H1 (cell line): ENCODE results near the gene DPEP2NB.

Experiments used
- CTBP2 ChIP-seq: IDR thresholded peaks from 2 replicates; pipeline ENCODE4 v1.7.0; 2011; ENCODE audit warnings: borderline replicate concordance, mild to moderate bottlenecking, moderate library complexity, mixed read lengths, low read length; ENCODE audit not compliant: insufficient read depth, insufficient read length
- EP300 ChIP-seq, 2 experiments: IDR thresholded peaks; 1 replicate in 1 of 2; 2 replicates in 1 of 2; pipeline ENCODE4 v1.6.1; 2011 to 2012; ENCODE audit warnings: low read depth in 2 of 2, low read length in 2 of 2, mild to moderate bottlenecking in 2 of 2, borderline replicate concordance in 1 of 2, inconsistent platforms in 1 of 2, moderate library complexity in 1 of 2
- JUN ChIP-seq: IDR thresholded peaks from 2 replicates; pipeline ENCODE4 v1.6.1; 2011; ENCODE audit warnings: low read depth, mild to moderate bottlenecking, improper control_type of control experiment, low read length
- MAFK ChIP-seq: IDR thresholded peaks from 2 replicates; pipeline ENCODE4 v1.6.1; 2012; ENCODE audit warnings: low read depth, mild to moderate bottlenecking, improper control_type of control experiment, low read length
- POLR2A ChIP-seq, 2 experiments: IDR thresholded peaks; 1 replicate in 1 of 2; 2 replicates in 1 of 2; pipeline ENCODE4 v1.6.1; 2011; ENCODE audit warnings: low read depth in 2 of 2, low read length in 2 of 2, mild to moderate bottlenecking in 2 of 2; ENCODE audit errors: control extremely low read depth in 1 of 2
- SUZ12 ChIP-seq: fragments of 200-600 bp; sonication (generic); IDR thresholded peaks from 2 replicates; pipeline ENCODE4 v1.6.1; 2012; ENCODE audit warnings: mild to moderate bottlenecking, inconsistent platforms, low read length, moderate library complexity, mixed read lengths
- TAF1 ChIP-seq: IDR thresholded peaks from 2 replicates; pipeline ENCODE4 v1.6.1; 2011; ENCODE audit warnings: mild to moderate bottlenecking, low read depth, low read length
- TCF12 ChIP-seq: IDR thresholded peaks from 2 replicates; pipeline ENCODE4 v1.6.1; 2011; ENCODE audit warnings: low read depth, mild to moderate bottlenecking, low read length
- TF ChIP-seq, protein P1 (sequence below), 3 experiments: IDR thresholded peaks; 1 replicate in 2 of 3; 2 replicates in 1 of 3; pipeline versions ENCODE4 v1.5.1 to v1.6.1; 2011; ENCODE audit warnings: low read length in 3 of 3, mild to moderate bottlenecking in 3 of 3, inconsistent platforms in 2 of 3, low read depth in 1 of 3, moderate library complexity in 1 of 3; ENCODE audit not compliant: insufficient read depth in 1 of 3; ENCODE audit errors: control extremely low read depth in 1 of 3

DNA sequence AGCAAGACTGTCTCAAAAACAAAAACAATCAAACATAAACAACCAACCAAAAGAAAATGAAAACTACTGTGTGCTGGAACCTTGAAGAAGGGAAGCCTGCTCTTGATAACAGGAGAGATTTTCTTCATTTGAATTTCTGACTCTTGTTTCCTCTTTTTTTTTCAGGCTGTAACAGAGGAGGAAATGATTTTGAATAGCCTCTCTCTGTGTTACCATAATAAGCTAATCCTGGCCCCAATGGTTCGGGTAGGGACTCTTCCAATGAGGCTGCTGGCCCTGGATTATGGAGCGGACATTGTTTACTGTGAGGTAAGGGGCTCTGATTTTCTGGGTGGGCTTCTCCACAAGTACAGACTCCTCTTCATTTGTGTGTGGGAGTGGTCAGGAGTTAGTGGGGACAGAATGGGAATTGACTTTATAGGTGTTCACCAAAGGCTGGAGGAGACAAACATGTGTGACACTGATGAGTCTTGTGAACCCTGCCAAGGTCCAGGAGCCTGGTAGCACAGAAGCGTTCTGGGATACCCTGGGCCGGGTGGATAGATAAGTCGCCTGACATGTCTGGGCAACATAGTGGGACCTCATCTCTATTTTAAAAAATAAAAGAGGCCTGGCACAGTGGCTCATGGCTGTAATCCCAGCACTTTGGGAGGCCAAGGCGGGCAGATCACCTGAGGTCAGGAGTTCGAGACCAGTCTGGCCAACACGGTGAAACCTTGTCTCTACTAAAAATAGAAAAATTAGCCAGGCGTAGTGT lies 22.3 kb upstream of the DPEP2NB start:
- TF ChIP-seq TAF1 (no peak), EP300 (IDR thresholded peaks at IDR 0.05; ENCODE audit: borderline replicate concordance in 1 of 2, low read depth in 2 of 2, low read length in 2 of 2) (no peak), TCF12 (no peak), JUN (no peak), POLR2A (IDR thresholded peaks at IDR 0.05; ENCODE audit: control extremely low read depth in 1 of 2, low read depth in 2 of 2, low read length in 2 of 2) (no peak), SUZ12 (no peak), MAFK (no peak), CTBP2 (no peak)
- TF ChIP-seq, protein P1, sequence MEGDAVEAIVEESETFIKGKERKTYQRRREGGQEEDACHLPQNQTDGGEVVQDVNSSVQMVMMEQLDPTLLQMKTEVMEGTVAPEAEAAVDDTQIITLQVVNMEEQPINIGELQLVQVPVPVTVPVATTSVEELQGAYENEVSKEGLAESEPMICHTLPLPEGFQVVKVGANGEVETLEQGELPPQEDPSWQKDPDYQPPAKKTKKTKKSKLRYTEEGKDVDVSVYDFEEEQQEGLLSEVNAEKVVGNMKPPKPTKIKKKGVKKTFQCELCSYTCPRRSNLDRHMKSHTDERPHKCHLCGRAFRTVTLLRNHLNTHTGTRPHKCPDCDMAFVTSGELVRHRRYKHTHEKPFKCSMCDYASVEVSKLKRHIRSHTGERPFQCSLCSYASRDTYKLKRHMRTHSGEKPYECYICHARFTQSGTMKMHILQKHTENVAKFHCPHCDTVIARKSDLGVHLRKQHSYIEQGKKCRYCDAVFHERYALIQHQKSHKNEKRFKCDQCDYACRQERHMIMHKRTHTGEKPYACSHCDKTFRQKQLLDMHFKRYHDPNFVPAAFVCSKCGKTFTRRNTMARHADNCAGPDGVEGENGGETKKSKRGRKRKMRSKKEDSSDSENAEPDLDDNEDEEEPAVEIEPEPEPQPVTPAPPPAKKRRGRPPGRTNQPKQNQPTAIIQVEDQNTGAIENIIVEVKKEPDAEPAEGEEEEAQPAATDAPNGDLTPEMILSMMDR (IDR thresholded peaks at IDR 0.05; ENCODE audit: control extremely low read depth in 1 of 3, insufficient read depth in 1 of 3, low read depth in 1 of 3, low read length in 3 of 3), result no peak
